ENCODE measurements around the gene FLAD1. TPM values are rescaled to one million over a fixed set of nuclear protein-coding genes. Genes with fewer than 3 reads are reported as not detected.

Gene FLAD1
- polyA plus RNA-seq, 2 of the 4 experiments (the other 2 are of a cell fraction): 34.1 to 43.5 TPM

DNA sequence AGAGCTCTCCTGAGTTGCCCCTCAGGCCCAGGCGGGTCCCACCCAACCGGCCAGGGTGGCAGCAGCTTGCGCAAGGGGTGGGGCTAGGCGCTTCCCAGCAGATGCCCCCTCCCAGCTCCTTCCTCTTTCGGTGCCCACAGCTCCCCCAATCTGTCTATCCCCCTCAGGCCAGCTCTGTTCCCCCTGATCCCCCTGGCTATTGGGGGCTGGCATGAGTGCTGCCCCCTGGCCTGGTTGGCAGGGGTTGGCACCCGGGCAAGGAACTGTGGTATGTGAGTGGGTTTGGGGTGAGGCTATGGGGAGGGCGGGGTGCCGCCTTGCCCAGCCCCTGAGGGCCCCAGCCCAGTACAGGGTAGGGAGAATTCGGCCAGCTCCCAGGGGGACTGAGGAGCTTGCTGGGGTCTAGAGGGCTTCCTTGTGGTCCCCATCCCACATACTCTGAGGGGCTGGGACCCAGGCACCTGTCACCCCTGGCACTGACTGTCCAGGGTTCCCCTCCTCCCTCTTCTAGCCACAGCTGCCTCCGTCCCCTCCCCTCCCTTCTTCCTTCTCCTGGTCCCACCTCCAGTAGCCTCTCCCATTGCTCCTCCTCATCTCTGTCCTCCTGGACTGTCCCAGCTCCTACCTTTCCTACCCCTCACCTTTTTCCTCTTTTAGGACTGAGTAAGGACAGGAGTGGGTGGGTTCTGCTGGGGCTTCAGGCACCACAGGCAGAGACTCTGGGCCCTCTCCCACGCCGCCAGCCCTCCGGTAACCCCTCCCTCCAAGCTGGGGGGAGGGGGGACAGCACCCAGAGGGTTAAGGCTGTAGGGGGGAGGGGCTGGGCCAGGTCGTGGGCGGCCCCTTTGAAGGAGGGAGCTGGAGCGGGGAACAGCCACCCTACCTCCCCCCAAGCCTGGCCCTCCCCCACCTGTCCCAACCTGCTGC is 25.1 kb downstream of the FLAD1 start:
- FAIRE-seq (no peak), ATAC-seq (no peak), DNase-seq (ENCODE audit: low read depth in 1 of 2, low spot score in 1 of 2) (no peak)
- CTCF ChIA-PET: no interaction called here
- WGBS (ENCODE audit: missing lambda C conversion rate): 77% methylated on average over 8 of the region's 16 CpGs
- Histone ChIP-seq H3K4me2 (peak overlapping the region; percentile 88), H3K9me3 (no peaks in the 10 kb centered on the region), H3K4me3 (no peak overlapping the region), H3K4me1 (peaks cover 91% of the 10 kb centered on the region), H3K27ac (peak overlapping the region; percentile 98 to 100)
- TF ChIP-seq SREBF2 (IDR thresholded peaks at IDR 0.05): no peak
- TF ChIP-seq CEBPB (IDR thresholded peaks at IDR 0.05): peak in 1 of 2 experiments; percentile 25; a peak in 1 of 4 replicates
- POLR2A ChIA-PET: no interaction called here

DNA sequence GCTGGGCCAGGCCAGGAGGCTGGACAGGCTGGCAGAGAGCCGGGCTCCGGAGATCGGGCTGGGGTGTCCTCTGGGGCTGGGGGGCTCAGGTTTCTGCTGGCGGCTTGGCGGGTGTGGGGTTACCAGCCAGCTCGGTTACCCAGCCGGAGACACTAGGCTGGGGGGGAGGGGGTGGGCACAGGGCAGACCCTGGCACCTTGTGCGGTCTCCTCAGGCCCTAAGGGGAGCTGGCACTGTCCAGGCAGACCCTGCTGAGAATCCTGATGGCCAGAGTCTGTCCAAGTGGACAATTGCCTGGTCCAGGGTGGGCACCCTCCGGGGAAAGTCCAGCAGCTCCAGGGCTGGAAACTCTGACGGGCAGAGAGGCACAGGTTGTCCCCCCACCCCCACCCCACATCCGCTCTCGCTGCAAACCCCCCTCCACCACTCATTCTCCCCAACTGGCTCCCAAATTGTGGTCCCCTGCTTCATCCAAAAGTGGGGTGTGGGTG is 26.1 kb downstream of the FLAD1 start:
- ChIA-PET CTCF (no interaction called here), POLR2A (no interaction called here)
- FAIRE-seq (no peak), DNase-seq (ENCODE audit: low read depth in 1 of 2, low spot score in 1 of 2) (no peak), ATAC-seq (no peak)
- Histone ChIP-seq H3K4me3 (no peak overlapping the region), H3K4me1 (peaks cover 100% of the 10 kb centered on the region), H3K4me2 (peak overlapping the region; percentile 88; the same call in 2 of the 3 replicates), H3K9me3 (no peaks in the 10 kb centered on the region), H3K27ac (peak overlapping the region in 1 of 2 experiments; percentile 100; a peak in 3 of 6 replicates)
- 100% methylated on average over 5 of the region's 12 CpGs for WGBS (ENCODE audit: missing lambda C conversion rate)
- TF ChIP-seq HMGXB4 (CRISPR knock-in tag; IDR thresholded peaks at IDR 0.05; ENCODE audit: borderline replicate concordance) (no peak), NR3C1 (IDR thresholded peaks at IDR 0.05) (no peak)

- Histone ChIP-seq H3K4me3 (no peak overlapping the region), H3K4me2 (peak overlapping the region; percentile 59; the same call in 1 of the 3 replicates), H3K4me1 (peaks cover 96% of the 10 kb centered on the region), H3K27ac (peak overlapping the region in 1 of 2 experiments; percentile 100; a peak in 3 of 6 replicates), H3K9me3 (no peaks in the 10 kb centered on the region)
- ChIA-PET CTCF (no interaction called here), POLR2A (no interaction called here)
- no peak for TF ChIP-seq REST (IDR thresholded peaks at IDR 0.05)
- no peak for TF ChIP-seq USF2 (IDR thresholded peaks at IDR 0.05)
- no peak for TF ChIP-seq JUN (IDR thresholded peaks at IDR 0.05)
- TF ChIP-seq HOXB5 (CRISPR knock-in tag; IDR thresholded peaks at IDR 0.05): no peak
- no peak for TF ChIP-seq KDM1A (IDR thresholded peaks at IDR 0.05; ENCODE audit: low read depth)
- no peak for TF ChIP-seq TP53 (CRISPR knock-in tag; IDR thresholded peaks at IDR 0.05)
- TF ChIP-seq RNF2 (IDR thresholded peaks at IDR 0.05; ENCODE audit: borderline replicate concordance, low read depth): no peak
- TF ChIP-seq PBX3 (IDR thresholded peaks at IDR 0.05): no peak
- no peak for TF ChIP-seq POLR2AphosphoS2 (conservative IDR thresholded peaks at IDR 0.05; ENCODE audit: low read length)
- TF ChIP-seq PHF8 (IDR thresholded peaks at IDR 0.05; ENCODE audit: borderline replicate concordance, low read depth): no peak
- TF ChIP-seq NR3C1 (IDR thresholded peaks at IDR 0.05): no peak
- TF ChIP-seq FOSB (CRISPR knock-in tag; IDR thresholded peaks at IDR 0.05): no peak
- TF ChIP-seq RARB (CRISPR knock-in tag; IDR thresholded peaks at IDR 0.05): no peak
- TF ChIP-seq MAFK (IDR thresholded peaks at IDR 0.05; ENCODE audit: partially characterized antibody): no peak
- TF ChIP-seq HES2 (IDR thresholded peaks at IDR 0.05): no peak
- no peak for TF ChIP-seq RFX5 (IDR thresholded peaks at IDR 0.05)
- TF ChIP-seq TFCP2L1 (CRISPR knock-in tag; IDR thresholded peaks at IDR 0.05): no peak
- no peak for TF ChIP-seq RAD21 (conservative IDR thresholded peaks at IDR 0.05 in 1 of 2, IDR thresholded peaks at IDR 0.05 in 1 of 2)
- WGBS (ENCODE audit: missing lambda C conversion rate): 91% methylated on average over 5 of the region's 5 CpGs
- ATAC-seq: no peak
- FAIRE-seq: no peak
- DNase-seq (ENCODE audit: low read depth in 1 of 2, low spot score in 1 of 2): no peak
Observed at GRCh38 chr1:155009742-155010141, 26.6 kb downstream of the FLAD1 start.
